HepG2 (cell line): ENCODE data around the gene MS4A6A. TPM values are rescaled to one million over a fixed set of nuclear protein-coding genes. Genes with fewer than 3 reads are reported as not detected.

Experiments
- ATAC-seq: fragments of 200-7000 bp; cut with Tn5 transposase; 3 replicates; pipeline ENCODE4 v1.9.1; 2020; ENCODE audit warnings: mild to moderate bottlenecking, moderate library complexity
- BruUV-seq: library from RNA; stranded (reverse); fragments of 400-500 nt; replicated peaks from 2 replicates; lab custom pipeline; 2021; lab: Mats Ljungman, UMichigan
- CTCF ChIA-PET: fragments of 300-600 bp; formaldehyde crosslinking; extraction: SDS; loops from one replicate; lab custom pipeline; 2021; ENCODE audit warnings: low total read pairs, inconsistent platforms, low intra/inter-chr PET ratio; lab: Yijun Ruan, JAX
- POLR2A ChIA-PET: fragments of 350-600 bp; sonication (Branson Sonifier 250); formaldehyde crosslinking; loops from one replicate; lab custom pipeline; 2020; ENCODE audit warnings: antibody characterized with exemption, inconsistent platforms; lab: Yijun Ruan, JAX
- DNase-seq: peaks from one replicate; pipeline ENCODE4 v3.0.0-alpha.2; 2015; ENCODE audit warnings: low spot score
- FAIRE-seq: peaks from 3 replicates; lab custom pipeline; 2011; peaks lifted over from hg19 to GRCh38; lab: Jason Lieb, UNC
- H2AFZ ChIP-seq: one replicate; pipeline ENCODE4 v1.6.1; 2011; ENCODE audit warnings: low read length, inconsistent platforms
- H3K27ac ChIP-seq: fragments of 300-600 bp; 3 replicates; pipeline ENCODE4 v1.8.0; 2011; ENCODE audit warnings: mixed run types, mild to moderate bottlenecking, mixed read lengths, low read length, inconsistent platforms; ENCODE audit not compliant: insufficient read depth; ENCODE audit errors: extremely low read length
- H3K27me3 ChIP-seq, 2 experiments: fragments of 200-600 bp in 1 of 2; 2 replicates in 1 of 2; 3 replicates in 1 of 2; pipeline versions ENCODE4 v1.6.0 to v1.8.0; 2011; ENCODE audit warnings: low read length in 2 of 2, mild to moderate bottlenecking in 2 of 2, moderate library complexity in 2 of 2, inconsistent platforms in 1 of 2; ENCODE audit not compliant: insufficient read depth in 2 of 2, control insufficient read depth in 1 of 2
- H3K36me3 ChIP-seq, 2 experiments: fragments of 200-600 bp in 1 of 2; replicated peaks in 1 of 2; 2 replicates in 1 of 2; 3 replicates in 1 of 2; pipeline versions ENCODE4 v1.5.1 to v1.8.0; 2011; ENCODE audit warnings: low read length in 2 of 2, inconsistent platforms in 1 of 2; ENCODE audit not compliant: insufficient read depth in 2 of 2, control insufficient read depth in 1 of 2
- H3K4me1 ChIP-seq: 2 replicates; pipeline ENCODE4 v1.5.1; 2012; ENCODE audit warnings: low read length, inconsistent platforms; ENCODE audit not compliant: insufficient read depth
- H3K4me2 ChIP-seq: 2 replicates; pipeline ENCODE4 v1.6.0; 2011; ENCODE audit warnings: low read depth, low read length, inconsistent platforms
- H3K4me3 ChIP-seq, 3 experiments: fragments of 200-600 bp in 1 of 3; sonication (generic), shearing (Covaris generic) in 1 of 3; replicated peaks in 1 of 3; 2 replicates each; pipeline ENCODE4 v1.5.1; 2011 to 2016; ENCODE audit warnings: low read length in 3 of 3, inconsistent platforms in 2 of 3, low read depth in 2 of 3, mild to moderate bottlenecking in 2 of 3, control low read depth in 1 of 3, mixed read lengths in 1 of 3; ENCODE audit not compliant: insufficient read depth in 1 of 3
- H3K79me2 ChIP-seq: one replicate; pipeline ENCODE4 v1.6.1; 2011; ENCODE audit warnings: low read length, inconsistent platforms; ENCODE audit not compliant: insufficient read depth
- H3K9ac ChIP-seq: 2 replicates; pipeline ENCODE4 v1.6.0; 2011; ENCODE audit warnings: mild to moderate bottlenecking, low read depth, low read length, inconsistent platforms; ENCODE audit not compliant: insufficient read depth
- H3K9me3 ChIP-seq: 2 replicates; pipeline ENCODE4 v1.5.1; 2012; ENCODE audit warnings: mild to moderate bottlenecking, low read length
- H4K20me1 ChIP-seq: 2 replicates; pipeline ENCODE4 v1.6.0; 2011; ENCODE audit warnings: inconsistent platforms, mild to moderate bottlenecking, low read length, moderate library complexity; ENCODE audit not compliant: insufficient read depth
- CREB3 ChIP-seq: sonication (generic); formaldehyde crosslinking; IDR thresholded peaks from 2 replicates; pipeline ENCODE4 v1.5.0; 2020; ENCODE audit warnings: missing genetic modification reagents
- GATAD2A ChIP-seq: IDR thresholded peaks from 2 replicates; pipeline ENCODE4 v1.6.1; 2016
- GLI4 ChIP-seq: sonication (generic); formaldehyde crosslinking; IDR thresholded peaks from 2 replicates; pipeline ENCODE4 v1.5.1; 2020; ENCODE audit warnings: missing genetic modification reagents, mild to moderate bottlenecking, moderate library complexity, borderline replicate concordance
- HDAC2 ChIP-seq: sonication (generic); formaldehyde crosslinking; IDR thresholded peaks from 2 replicates; pipeline ENCODE4 v1.4.0; 2020; ENCODE audit warnings: missing genetic modification reagents
- KAT7 ChIP-seq: IDR thresholded peaks from 2 replicates; pipeline ENCODE4 v1.6.1; 2018; ENCODE audit warnings: borderline replicate concordance, missing compliant biosample characterization
- LCORL ChIP-seq, 2 experiments: fragments of 450-650 bp in 1 of 2; sonication (generic) in 1 of 2; formaldehyde crosslinking in 1 of 2; IDR thresholded peaks; 2 replicates each; pipeline versions ENCODE4 v1.5.0 to v1.6.1; 2017 to 2020; ENCODE audit warnings: antibody characterized with exemption in 1 of 2, missing genetic modification reagents in 1 of 2
- NAIF1 ChIP-seq: sonication (generic); formaldehyde crosslinking; IDR thresholded peaks from 2 replicates; pipeline ENCODE4 v1.5.0; 2020; ENCODE audit warnings: mild to moderate bottlenecking, missing genetic modification reagents, borderline replicate concordance
- NFATC3 ChIP-seq: sonication (generic); formaldehyde crosslinking; IDR thresholded peaks from 2 replicates; pipeline ENCODE4 v1.5.1; 2020; ENCODE audit warnings: mild to moderate bottlenecking, missing genetic modification reagents
- PAX8 ChIP-seq: sonication (generic); formaldehyde crosslinking; IDR thresholded peaks from 2 replicates; pipeline ENCODE4 v1.8.0; 2022; ENCODE audit warnings: mild to moderate bottlenecking, missing genetic modification reagents, borderline replicate concordance
- RFXANK ChIP-seq: IDR thresholded peaks from 2 replicates; pipeline ENCODE4 v1.6.1; 2016
- SCMH1 ChIP-seq: sonication (generic); formaldehyde crosslinking; IDR thresholded peaks from 2 replicates; pipeline ENCODE4 v1.9.0; 2021; ENCODE audit warnings: missing genetic modification reagents, mild to moderate bottlenecking, borderline replicate concordance
- SRY ChIP-seq: sonication (generic); formaldehyde crosslinking; IDR thresholded peaks from 2 replicates; pipeline ENCODE4 v1.8.0; 2022; ENCODE audit warnings: mild to moderate bottlenecking, missing genetic modification reagents
- TBX3 ChIP-seq: fragments of 450-650 bp; IDR thresholded peaks from 2 replicates; pipeline ENCODE4 v1.6.1; 2017; ENCODE audit warnings: antibody characterized with exemption, mild to moderate bottlenecking, inconsistent platforms, borderline replicate concordance
- THAP8 ChIP-seq: sonication (generic); formaldehyde crosslinking; IDR thresholded peaks from 2 replicates; pipeline ENCODE4 v1.5.1; 2020; ENCODE audit warnings: missing genetic modification reagents, mild to moderate bottlenecking, borderline replicate concordance
- TIGD3 ChIP-seq: sonication (generic); formaldehyde crosslinking; IDR thresholded peaks from 2 replicates; pipeline ENCODE4 v1.5.1; 2020; ENCODE audit warnings: mild to moderate bottlenecking, missing genetic modification reagents, borderline replicate concordance
- ZFP90 ChIP-seq: sonication (generic); formaldehyde crosslinking; IDR thresholded peaks from 2 replicates; pipeline ENCODE4 v1.8.0; 2022; ENCODE audit warnings: missing genetic modification reagents, mild to moderate bottlenecking, inconsistent platforms, borderline replicate concordance
- ZNF496 ChIP-seq: sonication (generic); formaldehyde crosslinking; IDR thresholded peaks from 2 replicates; pipeline ENCODE4 v1.8.1; 2023; ENCODE audit warnings: mild to moderate bottlenecking, moderate library complexity, missing genetic modification reagents; ENCODE audit not compliant: insufficient replicate concordance
- ZNF562 ChIP-seq: sonication (generic); formaldehyde crosslinking; IDR thresholded peaks from 2 replicates; pipeline ENCODE4 v1.8.0; 2022; ENCODE audit warnings: missing genetic modification reagents, borderline replicate concordance
- WGBS: methylation state at CpG from one replicate; pipeline ENCODE4 v1.1.6; 2017; ENCODE audit warnings: low lambda C conversion rate; 5-methylcytosine and 5-hydroxymethylcytosine counted together
- in situ Hi-C: cut with HindIII; loops from 2 replicates; pipeline ENCODE4 v1.10.0; 2017; ENCODE audit warnings: low pct_unique_long_range_greater_than_20kb; ENCODE audit not compliant: extremely low pct_ligation_motif_present
- intact Hi-C: fragments of 100-400 bp; cut with micrococcal nuclease; formaldehyde crosslinking; loops from one replicate; pipeline ENCODE4 v1.10.0; 2022; ENCODE audit not compliant: unreplicated experiment
- polyA plus RNA-seq, 8 experiments: library from polyadenylated mRNA; depleted of rRNA in 3 of 8; stranded (reverse) in 7 of 8; unstranded in 1 of 8; fragments of >200 nt; fragmentation: Illumina TruSeq in 4 of 8; extraction: Trizol in 4 of 8; gene quantifications; 2 replicates each; pipeline versions ENCODE4 v1.2.1 to v1.2.3, GENCODE V29; 2011 to 2016; ENCODE audit warnings: low read depth in 4 of 8, missing spikeins in 1 of 8, mixed read lengths in 1 of 8; ENCODE audit not compliant: insufficient read depth in 1 of 8
- total RNA-seq, 5 experiments: library from RNA; depleted of rRNA; stranded (reverse); fragments of >200 nt; fragmentation: Illumina TruSeq; extraction: Trizol; gene quantifications; 2 replicates each; pipeline ENCODE4 v1.2.3, GENCODE V29; 2016; ENCODE audit warnings: low read depth in 1 of 5

The MS4A6A gene
- total and polyA plus RNA-seq, 2 of the 13 experiments (the other 11 are each of a cell fraction or from before 2014, with no cell fraction given), result not detected

- DNase-seq (no peak), FAIRE-seq (no peak), ATAC-seq (no peak)
- Histone ChIP-seq H3K9me3 (no peaks in the 10 kb centered on the region), H2AFZ (no peak overlapping the region), H3K27ac (no peak overlapping the region), H3K36me3 (no peaks in the 10 kb centered on the region), H3K79me2 (no peaks in the 10 kb centered on the region), H3K27me3 (no peaks in the 10 kb centered on the region), H3K4me1 (no peaks in the 10 kb centered on the region), H3K4me2 (no peak overlapping the region), H3K9ac (no peak overlapping the region), H3K4me3 (no peak overlapping the region), H4K20me1 (no peaks in the 10 kb centered on the region)
- no TSS peak for BruUV-seq
- intact Hi-C loops, result no loop called here
- WGBS, result 25% methylated on average over 3 of the region's 3 CpGs
- ChIA-PET POLR2A (no interaction called here), CTCF (no interaction called here)
- in situ Hi-C loops, result no loop called here
- no peak for TF ChIP-seq PAX8 (CRISPR knock-in tag)
- no peak for TF ChIP-seq GLI4
- TF ChIP-seq HDAC2 (CRISPR knock-in tag), result no peak
- TF ChIP-seq NAIF1 (CRISPR knock-in tag), result no peak
- TF ChIP-seq TBX3, result no peak
These were observed 38.3 kb upstream of the MS4A6A start for GRCh38 chr11:60221181-60221580.

GRCh38 chr11:60214386-60214785, 31.5 kb upstream of the MS4A6A start:
- ATAC-seq (no peak), FAIRE-seq (no peak), DNase-seq (no peak)
- CTCF ChIA-PET, result no interaction called here
- Histone ChIP-seq H3K27ac (no peak overlapping the region), H2AFZ (no peak overlapping the region), H3K9me3 (no peaks in the 10 kb centered on the region), H3K36me3 (no peaks in the 10 kb centered on the region), H3K27me3 (no peaks in the 10 kb centered on the region), H4K20me1 (no peaks in the 10 kb centered on the region), H3K9ac (no peak overlapping the region), H3K4me2 (no peak overlapping the region), H3K4me3 (no peak overlapping the region), H3K4me1 (no peaks in the 10 kb centered on the region), H3K79me2 (no peaks in the 10 kb centered on the region)
- POLR2A ChIA-PET, result no interaction called here
- intact Hi-C loops, result no loop called here
- in situ Hi-C loops, result no loop called here
- 13% methylated on average over 1 of the region's 1 CpG for WGBS
- no TSS peak for BruUV-seq
- no peak for TF ChIP-seq NFATC3 (CRISPR knock-in tag)
- no peak for TF ChIP-seq ZNF562 (CRISPR knock-in tag)
- TF ChIP-seq LCORL (IDR thresholded peaks at IDR 0.05), result no peak
- no peak for TF ChIP-seq LCORL (CRISPR knock-in tag; IDR thresholded peaks at IDR 0.05)
- TF ChIP-seq SRY, result no peak
- no peak for TF ChIP-seq THAP8
- no peak for TF ChIP-seq TIGD3 (CRISPR knock-in tag)
- TF ChIP-seq RFXANK (CRISPR knock-in tag), result no peak
- TF ChIP-seq CREB3 (CRISPR knock-in tag), result no peak
- TF ChIP-seq ZNF496, result no peak
- no peak for TF ChIP-seq SCMH1
- no peak for TF ChIP-seq KAT7 (CRISPR knock-in tag)
- TF ChIP-seq ZFP90 (CRISPR knock-in tag), result no peak
- TF ChIP-seq GATAD2A (CRISPR knock-in tag), result no peak
